Stimulated activated CD4-positive, alpha-beta T cell treated with anti-CD3 and anti-CD28 coated beads, Interleukin-1b, Interleukin-23, amount 100 ng/mL, for 4 hours (primary cell): ENCODE data around the gene LRRC32.
"Not testable (repeated sequence)": the region's sequence is repeated elsewhere in the genome, so short reads cannot be mapped to it uniquely, and the experiment has no call there.

Experiments used
- DNase-seq, 2 donors: peaks; one replicate each; pipeline ENCODE4 v3.0.0-alpha.2; 2020; ENCODE audit warnings: low read depth in 2 of 2

The LRRC32 gene

DNA sequence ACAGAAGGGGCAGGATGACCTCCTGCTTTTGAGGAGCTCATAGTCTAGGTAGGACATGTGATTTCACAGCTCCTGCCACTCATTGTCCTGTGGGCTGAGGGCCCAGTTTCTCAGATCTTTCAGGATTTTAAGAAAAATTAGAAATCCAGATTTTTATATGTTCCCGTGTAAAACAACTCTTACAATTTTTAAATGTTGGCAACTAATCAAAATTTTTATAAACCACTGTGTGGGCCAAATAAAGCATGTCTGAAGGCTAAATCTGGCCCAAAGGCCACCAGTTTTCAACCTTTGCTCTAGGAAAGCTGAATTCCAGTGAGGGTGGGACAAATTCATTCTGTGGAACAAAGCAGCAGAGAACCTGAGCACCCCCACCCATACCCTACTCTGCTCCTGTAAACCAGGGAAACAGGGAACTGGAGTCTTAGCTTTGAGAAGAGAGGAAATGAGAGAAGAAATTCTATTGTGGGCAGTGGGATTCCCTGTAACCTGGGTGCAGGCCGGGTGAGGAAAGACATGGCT lies 20.6 kb downstream of the LRRC32 start:
- no peak for DNase-seq

DNA sequence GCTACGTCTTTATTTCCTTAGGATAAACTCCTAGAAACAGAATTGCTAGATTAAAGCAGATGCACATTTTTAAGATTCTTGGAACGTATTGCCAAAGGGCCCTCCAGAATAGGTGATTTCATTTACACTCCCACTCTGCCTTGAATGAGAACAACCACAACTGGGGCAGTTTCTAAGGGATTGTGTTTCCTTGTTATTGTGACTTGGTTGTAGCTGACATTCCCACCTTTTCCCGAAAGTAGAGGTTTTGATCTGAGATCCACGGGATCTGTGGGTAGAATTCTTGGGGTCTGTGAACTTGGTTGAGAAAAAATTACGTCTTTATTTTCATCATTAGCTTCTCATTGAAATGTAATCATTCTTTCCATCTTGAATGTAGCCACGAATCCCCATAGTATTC lies 21.5 kb downstream of the LRRC32 start:
- no peak for DNase-seq

DNA sequence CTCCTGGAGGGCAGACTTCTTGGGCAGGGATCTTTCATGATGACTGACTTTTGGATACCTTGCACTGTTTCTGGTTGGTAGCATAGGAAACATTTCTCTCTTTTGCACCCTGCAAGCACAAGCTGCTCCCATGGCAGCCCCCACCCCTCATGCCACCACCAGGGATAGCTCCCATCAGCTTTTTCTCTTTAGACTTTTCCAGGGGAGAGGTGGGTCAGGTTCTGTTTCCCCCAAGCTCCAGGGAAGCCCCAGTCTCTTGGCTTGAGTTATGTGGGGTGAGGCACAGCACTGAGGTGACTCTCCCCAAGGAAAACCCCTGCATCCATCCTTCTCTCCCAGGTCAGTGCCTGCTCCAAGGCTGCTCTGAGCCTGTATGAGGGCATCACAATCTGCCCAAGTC lies 22.5 kb downstream of the LRRC32 start:
- no peak for DNase-seq

DNA sequence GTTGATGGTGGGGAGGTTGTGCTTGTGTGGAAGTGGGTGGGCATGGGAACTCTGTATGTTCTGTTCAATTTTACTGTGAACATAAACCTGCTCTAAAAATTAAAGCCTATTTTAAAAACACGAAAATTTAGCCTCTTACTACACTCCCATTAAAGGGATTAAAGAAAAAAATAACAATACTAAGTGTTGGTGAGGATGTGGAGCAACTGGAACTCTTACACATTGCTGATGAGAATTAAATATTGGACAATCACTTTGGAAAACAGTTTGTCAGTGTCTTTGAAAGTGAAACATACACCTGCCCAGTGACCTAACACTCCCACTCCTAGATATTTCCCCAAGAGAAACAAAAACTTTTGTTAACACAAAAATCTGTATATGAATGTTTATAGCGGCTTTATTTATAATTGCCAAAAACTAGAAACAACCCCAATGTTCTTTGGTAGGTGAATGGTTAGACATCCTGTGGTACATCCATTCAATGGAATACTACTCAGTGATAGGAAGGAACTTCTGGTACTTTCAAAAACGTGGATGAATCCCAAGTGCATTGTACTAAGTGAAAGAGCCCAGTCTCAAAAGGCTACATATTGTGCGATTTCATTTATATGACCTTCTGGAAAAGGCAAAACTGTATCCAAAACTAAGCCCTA lies 23.5 kb downstream of the LRRC32 start:
- no peak for DNase-seq

DNA sequence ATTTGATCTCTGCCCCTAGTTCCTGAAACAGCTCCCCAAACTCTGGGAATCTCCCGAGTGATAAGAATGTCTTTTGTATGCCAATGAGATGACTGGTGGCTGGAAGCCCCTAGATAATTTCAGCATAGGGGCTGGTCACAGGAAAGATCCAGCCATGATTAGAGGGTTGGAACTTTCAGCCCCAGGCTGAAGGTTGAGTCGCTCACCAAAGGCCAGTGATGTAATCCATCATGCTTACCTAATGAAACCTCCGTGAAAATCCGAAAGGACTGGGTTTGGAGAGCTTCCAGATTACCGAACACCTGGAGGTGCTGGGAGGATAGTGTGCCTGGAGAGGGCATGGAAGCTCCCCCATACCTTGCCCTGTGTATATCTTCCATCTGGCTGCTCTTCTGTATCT lies 26.0 kb downstream of the LRRC32 start:
- no peak for DNase-seq

DNA sequence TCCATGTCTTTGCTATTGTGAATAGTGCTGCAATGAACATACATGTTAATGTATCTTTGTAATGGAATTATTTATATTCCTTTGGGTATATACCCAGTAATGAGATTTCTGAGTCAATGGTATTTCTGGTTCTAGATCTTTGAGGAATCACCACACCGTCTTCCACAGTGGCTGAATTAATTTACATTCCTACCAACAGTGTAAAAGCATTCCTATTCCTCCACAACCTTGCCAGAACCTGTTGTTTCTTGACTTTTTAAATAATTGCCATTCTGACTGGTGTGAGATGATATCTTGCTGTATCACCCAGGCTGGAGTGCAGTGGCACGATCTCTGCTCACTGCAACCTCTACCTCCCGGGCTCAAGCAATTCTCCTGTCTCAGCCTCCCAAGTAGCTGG lies 26.8 kb downstream of the LRRC32 start:
- not testable (repeated sequence) for DNase-seq

DNA sequence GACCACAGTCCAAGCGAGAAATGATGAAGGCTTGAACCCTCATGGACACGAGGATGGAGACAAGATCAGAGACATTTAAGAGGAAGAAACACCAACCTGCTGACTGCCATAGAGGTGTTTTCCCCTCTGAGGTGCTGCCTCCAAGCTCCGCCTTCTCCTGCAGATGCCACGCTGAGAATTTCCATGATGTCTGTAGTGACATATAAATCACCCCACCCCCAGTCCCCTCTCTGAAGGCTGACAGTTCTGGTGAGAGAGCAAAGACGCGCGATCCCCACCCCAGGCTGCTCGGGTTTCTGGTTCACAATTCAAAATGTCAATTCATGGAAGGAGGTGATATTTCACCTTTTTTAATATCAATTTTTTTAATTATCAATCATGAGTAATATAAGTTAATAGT lies 28.2 kb downstream of the LRRC32 start:
- DNase-seq = no peak

DNA sequence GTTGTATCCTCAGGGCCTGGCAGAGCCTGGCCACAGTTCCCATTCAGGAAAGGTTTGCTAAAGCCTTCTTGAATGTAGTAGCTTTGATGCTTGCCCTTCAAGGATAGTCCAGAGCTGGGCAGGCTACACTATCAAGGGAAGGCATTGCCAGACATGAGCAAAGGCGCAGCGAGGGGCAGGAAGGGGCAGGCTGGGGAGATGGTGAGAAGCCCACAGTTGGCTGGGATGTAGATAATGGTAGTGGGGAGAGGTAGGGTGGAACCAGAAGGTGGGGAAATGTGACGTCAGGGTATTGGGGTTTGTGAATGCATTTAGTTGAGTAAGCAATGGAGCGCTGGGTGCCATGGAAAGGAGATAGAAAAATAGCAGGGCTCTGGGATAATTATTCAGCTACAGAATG lies 28.6 kb downstream of the LRRC32 start:
- DNase-seq = no peak

DNA sequence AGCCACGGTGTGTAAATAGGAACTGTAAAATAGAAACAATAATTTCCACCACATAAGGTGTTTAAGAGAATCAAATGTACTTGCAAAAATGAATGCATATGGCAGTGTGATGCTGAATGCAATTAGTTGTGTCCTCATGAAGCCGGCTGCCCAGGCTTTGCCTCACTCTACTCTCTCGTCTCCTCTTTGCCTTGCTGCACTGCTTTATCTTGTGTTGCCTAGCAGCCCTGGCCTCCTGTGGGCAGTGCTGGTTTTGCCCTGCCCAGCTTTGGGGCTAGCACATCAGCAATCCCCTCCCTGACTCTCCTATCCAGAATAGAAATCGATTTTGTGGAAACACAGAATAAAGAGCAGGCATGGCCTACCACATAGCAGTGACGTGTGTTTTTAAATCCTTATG lies 30.0 kb downstream of the LRRC32 start:
- no peak for DNase-seq

DNA sequence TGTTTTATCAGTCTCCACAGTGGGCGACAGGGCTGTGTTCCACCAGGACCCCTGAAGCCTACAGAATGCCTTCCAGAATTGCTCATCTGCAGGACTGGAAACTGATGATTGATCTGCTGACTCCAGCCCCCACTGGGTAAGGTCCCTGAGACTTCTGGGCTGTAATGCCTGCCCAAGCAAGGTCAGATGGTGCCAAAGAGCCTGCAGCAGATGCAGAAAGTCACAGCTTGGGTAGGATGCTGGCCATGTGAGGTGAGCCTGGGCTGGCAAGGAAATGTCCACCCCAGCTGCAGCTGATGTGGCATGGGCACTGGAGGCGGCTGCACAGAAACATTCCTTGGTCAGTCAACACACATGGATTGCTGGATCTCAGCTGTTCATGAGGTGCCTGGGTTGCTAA lies 30.9 kb downstream of the LRRC32 start:
- no peak for DNase-seq

DNA sequence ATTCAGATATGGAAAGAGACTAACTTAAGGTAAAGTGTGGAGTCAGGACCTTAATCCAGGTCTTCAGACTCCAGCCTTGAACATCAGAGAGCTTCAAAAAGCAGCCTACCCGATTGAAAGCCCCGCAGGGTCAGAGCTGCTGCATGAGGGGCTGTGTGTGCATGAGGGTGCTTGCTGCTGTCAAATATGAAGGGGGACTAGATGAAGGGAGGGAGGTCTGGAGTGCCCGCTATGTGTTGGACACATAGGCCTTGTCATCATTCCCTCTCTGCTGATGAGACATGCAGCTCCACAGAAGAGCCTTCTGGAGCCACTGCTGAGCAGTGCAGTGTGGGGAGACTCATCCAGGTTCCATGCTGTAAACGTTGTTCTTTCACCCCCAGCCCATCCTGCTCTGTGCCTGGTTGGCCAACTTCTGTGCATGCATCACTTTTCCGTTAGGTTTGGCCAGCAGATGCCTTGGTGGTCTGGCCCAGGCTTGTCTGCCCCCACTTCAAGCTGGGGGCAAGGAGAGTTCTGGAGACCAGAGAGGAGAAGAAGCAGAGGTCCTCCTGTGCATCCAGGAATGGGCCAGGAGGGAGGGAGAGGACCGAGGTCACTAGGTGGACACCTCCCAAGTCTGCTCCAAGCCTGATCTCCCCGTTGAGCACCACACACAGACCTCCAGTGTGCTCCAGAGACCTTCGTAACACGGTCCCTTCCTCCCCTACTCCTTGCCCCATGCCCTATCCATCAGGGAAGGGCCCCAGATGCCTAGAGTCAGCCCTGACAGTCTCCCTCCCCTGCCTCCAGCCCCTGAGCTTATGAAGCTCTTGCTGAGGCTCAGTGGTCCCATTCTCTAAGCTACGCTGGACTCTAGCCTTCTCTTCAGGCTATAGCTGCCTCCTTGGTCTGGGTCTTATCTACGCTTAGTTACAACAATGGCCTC lies 32.0 kb downstream of the LRRC32 start:
- no peak for DNase-seq

DNA sequence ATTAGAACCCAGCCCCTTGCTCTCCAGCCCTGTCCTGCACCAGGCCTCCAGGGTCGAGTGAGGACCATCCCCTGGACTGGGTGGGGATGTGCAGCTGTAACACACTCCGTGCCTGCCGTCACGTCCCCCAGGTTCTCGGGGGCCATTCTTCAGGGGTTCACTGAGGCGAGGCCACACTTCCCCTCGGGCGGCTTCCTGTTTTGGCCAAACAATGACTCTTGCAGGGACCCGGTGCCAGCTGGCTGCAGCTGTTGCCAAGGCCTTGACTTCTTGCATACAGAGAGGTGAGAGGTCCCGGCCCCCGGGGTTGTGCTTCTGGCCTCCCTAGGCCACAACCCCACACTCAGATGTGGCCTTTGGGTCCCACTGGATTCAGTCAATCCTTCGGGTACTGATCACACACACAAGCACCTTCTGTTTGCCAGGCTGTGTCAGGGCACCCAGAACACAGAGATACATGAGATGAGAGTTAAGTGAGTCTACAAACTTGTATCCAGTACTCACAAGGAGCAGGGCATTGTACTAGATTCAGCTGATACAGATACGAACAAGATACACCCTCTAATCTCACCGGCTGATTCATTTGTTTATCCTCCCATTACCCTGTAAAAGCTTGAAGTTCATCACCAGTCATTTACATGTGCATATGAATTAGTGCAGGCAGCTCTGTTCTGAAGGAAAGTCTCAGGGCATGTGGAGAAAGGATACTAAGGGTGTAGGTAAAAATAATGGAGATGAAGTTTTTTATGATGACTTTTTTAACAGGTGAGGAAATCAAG lies 32.9 kb downstream of the LRRC32 start:
- DNase-seq = no peak

DNA sequence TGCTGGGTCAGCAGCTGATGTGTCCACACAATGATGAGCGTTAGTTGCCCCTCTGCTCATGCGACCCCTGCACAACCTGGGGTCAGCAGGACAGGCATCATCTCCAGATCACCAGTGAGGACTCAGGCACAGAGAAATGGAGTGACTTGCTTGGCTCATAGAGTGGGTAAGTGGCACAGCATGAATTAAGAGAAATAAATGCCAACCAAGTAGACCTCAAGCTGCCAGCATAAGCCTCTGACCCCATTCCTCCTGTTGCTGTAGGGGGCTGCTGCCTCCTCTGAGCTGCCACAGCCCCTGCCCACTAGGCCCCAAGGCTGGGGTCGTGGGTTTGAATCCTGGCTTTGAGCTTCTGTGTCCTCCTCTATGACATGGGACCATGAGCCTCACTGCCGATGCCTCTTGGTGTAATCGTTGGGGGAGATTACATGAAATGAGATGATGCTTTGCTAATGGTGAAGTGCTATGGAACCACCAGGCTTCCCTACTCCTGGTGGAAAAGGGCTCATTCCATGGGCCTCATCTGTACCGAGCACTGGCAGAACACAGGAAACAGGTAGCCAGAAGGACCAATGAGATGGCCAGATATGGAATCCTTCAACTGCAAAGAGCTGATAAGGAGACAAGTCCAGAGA lies 33.6 kb downstream of the LRRC32 start:
- no peak for DNase-seq

DNA sequence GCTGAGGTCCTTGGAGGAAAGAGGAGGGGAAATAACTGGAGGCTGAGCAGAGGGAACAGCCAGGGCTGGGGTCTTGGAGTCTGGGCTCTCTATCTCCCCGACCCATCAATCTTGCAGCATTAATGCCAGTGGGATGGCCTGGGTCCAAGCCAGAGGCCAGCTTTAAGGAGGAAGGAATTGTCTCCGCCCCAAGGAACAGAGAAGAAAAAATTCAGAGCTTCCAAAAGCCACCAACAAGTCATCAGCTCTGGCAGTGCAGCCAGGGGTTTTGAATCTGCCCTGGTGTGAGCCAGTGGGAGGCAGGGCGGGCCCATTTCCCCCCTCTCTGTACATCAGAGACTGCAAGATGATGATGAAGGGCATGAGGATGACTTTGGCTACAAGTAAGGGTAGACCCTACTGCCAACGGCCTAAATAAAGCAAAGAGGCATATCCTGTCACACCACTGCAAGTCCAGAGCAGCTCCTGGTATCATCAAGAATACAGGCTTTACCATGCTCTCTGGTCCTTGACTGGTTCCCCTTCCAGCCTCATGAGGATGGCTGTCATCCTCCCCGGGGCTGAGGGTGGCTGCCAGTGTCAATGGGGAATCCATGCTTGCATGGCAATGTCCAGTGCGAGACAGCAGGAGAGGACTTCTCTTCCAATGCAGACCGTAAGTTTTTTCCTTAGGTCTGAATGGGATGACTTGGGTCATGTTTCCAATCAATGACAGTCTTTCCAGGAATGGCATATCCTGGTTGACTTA lies 34.4 kb downstream of the LRRC32 start:
- DNase-seq = no peak

DNA sequence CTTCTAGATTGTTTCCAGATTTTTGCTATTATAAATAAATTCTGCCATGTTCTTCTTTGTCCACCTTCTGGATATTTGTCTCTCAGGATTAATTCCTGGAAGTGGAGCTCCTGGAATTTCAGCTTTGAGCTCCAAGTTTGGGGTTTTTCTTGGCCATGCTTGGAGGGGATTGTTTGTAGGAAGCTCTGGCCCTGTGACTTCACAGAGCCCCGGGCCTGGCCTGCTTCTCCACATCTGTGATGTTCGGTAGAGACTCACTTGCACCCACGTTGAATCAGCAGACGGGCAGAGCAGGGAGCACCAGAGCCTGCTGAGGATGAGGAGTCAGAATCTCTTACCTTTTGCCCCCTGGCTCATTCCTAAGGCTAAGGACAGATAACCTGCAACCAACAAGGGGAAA lies 35.7 kb downstream of the LRRC32 start:
- DNase-seq = no peak

DNA sequence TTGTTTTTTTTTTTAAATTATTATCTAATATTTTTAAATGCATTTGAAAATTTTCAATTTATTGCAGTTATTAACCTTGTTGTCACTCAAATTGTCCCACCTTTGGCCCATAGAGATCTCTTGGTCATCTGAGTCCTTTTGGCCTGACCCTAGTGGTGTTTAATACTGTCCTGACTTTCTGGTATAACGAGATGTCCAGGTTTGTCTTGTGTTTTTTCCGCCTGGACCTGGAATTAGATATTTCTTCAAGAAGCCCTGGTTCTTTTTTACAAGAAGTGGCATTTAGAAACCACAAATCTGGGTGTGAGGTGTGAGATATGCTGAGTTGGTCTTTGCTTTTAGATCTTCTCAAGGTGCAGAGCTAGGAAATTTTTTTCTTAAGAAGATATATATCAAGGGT lies 38.1 kb downstream of the LRRC32 start:
- no peak for DNase-seq

DNA sequence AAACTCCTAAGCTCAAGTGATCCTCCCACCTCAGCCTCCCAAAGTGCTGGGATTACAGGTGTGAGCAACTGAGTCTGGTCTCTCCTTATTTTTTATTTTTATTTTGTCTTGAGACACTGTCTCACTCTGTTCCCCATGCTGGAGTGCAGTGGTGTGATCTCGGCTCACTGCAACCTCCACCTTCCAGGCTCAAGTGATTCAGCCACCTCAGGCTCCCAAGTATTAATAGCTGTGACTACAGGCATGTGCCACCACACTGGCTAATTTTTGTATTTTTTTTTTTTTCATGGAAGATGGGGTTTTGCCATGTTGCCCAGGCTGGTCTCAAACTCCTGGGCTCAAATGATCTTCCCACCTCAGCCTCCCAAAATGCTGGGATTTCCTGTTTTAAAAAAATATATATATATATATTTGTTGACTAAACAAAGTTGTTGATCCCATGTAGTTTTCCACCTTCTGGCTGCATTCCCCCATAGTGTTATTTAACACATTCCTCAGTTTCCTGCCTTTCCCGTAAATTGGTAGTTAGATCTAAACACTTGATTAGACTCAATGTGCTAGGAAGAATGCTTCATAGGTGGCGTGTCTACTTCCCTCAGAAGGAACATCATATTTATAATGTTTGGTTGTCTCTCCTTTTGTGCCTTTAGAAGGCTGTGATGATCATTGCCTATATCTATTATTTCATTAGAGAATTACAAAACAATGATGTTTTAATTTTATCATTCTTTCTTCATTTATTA lies 38.8 kb downstream of the LRRC32 start:
- no peak for DNase-seq

DNA sequence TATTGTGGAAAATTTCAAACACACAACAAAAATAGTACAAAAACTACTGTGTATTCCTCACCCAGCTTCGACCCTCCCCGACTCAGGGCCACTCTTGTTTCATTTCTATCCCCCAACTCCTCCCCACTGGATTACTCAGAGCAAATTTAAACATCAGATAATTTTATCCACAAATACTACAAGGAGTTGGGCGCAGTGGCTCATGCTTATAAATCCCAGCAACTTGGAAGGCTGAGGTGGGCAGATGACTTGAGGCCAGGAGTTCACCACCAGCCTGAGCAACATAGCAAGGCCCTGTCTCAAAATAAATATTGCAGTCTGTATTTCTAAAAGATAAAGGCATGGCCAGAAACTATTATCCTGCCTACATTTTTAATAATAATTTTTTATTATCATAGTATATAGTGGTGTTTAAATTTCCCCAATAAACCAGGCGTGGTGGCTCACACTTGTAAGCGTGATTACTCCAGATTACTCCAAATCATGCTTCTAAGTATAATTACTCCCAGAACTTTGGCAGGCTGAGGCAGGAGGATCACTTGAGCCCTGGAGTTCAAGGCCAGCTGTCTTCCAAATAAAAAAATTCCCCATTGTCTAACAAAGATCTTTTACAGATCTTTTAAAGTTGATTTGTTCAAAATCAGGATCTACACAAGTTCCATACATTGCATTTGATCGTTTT lies 39.8 kb downstream of the LRRC32 start:
- no peak for DNase-seq

DNA sequence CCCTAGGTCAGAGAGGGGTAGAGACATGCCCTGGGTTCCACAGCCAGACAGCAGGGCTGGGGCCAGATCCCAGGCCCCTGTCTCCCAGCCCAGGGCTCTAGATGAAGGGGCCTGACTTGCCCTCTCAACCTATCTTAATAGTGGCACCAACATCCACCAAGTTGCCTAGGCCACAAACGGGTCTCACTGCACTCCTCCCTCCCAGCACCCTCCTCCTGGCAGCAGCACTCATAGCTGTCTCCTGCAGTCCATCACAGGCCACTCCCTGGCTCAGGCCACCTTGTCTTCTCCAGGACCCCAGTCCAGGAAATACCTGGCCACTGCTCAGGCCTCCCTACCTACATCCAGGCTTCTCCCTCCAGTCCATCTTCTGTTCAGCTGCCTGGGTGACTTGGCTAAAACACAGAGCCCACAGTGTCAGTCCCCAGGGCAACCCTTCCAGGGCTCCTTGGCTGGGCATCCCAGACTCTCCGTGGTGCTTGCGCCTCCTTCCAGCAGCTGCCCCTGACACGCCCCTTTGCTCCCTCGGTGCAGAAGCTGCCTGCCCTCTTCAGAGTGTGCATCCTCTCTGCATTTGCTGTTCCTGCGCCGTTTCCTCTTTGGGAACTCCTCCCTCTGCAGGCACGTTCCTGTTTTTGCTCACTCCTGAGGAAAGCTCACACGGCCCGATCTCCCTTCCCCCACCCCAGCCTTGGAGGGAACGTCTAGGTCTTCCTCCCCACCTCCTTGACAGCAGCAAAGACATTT lies 40.5 kb downstream of the LRRC32 start:
- no peak for DNase-seq
